GM21367 (cell line): ENCODE measurements around the gene SGK1.
"Not testable (repeated sequence)": the region's sequence is repeated elsewhere in the genome, so short reads cannot be mapped to it uniquely, and the experiment has no call there.

Experiments
- ATAC-seq: cut with Tn5 transposase; IDR thresholded peaks from one replicate; pipeline ENCODE4 v1.9.1; 2021; ENCODE audit not compliant: unreplicated experiment

SGK1 gene

GRCh38 chr6:134193536-134194498 lies 124.1 kb downstream of the SGK1 start:
- ATAC-seq, result no peak

- not testable (repeated sequence) for ATAC-seq
These were observed 125.3 kb downstream of the SGK1 start for GRCh38 chr6:134192609-134193008.

- no peak for ATAC-seq
These were observed 127.0 kb downstream of the SGK1 start for GRCh38 chr6:134190883-134191282.

- no peak for ATAC-seq
These were observed 130.2 kb downstream of the SGK1 start for GRCh38 chr6:134187751-134188150.

- ATAC-seq, result no peak
These were observed 130.8 kb downstream of the SGK1 start for GRCh38 chr6:134187154-134187553.

- no peak for ATAC-seq
These were observed 131.6 kb downstream of the SGK1 start for GRCh38 chr6:134186355-134186754.

GRCh38 chr6:134185277-134185676 lies 132.6 kb downstream of the SGK1 start:
- ATAC-seq, result no peak

GRCh38 chr6:134183844-134184243 lies 134.1 kb downstream of the SGK1 start:
- ATAC-seq, result no peak

GRCh38 chr6:134182528-134182927 lies 135.4 kb downstream of the SGK1 start:
- ATAC-seq, result no peak

GRCh38 chr6:134181726-134182125 lies 136.2 kb downstream of the SGK1 start:
- ATAC-seq, result not testable (repeated sequence)

- ATAC-seq, result not testable (repeated sequence)
These were observed 136.7 kb downstream of the SGK1 start for GRCh38 chr6:134181251-134181650.

- ATAC-seq, result not testable (repeated sequence)
These were observed 137.4 kb downstream of the SGK1 start for GRCh38 chr6:134180540-134180939.

- ATAC-seq, result no peak
These were observed 139.5 kb downstream of the SGK1 start for GRCh38 chr6:134178161-134179044.

GRCh38 chr6:134177753-134178160 lies 140.2 kb downstream of the SGK1 start:
- ATAC-seq, result no peak

- no peak for ATAC-seq
These were observed 140.7 kb downstream of the SGK1 start for GRCh38 chr6:134177236-134177635.

GRCh38 chr6:134176264-134176975 lies 141.5 kb downstream of the SGK1 start:
- ATAC-seq, result no peak

GRCh38 chr6:134175532-134176263 lies 142.2 kb downstream of the SGK1 start:
- peak; percentile 8 for ATAC-seq

GRCh38 chr6:134174672-134175531 lies 143.0 kb downstream of the SGK1 start:
- ATAC-seq, result peak; percentile 76

- peak; percentile 27 for ATAC-seq
These were observed 143.8 kb downstream of the SGK1 start for GRCh38 chr6:134173936-134174671.
